Esophagus squamous epithelium (tissue), 4 donors: Measurements from ENCODE around the gene PSME3.

Experiments
- POLR2A ChIP-seq, 4 donors: fragments of 450-650 bp; IDR thresholded peaks; one replicate each; pipeline ENCODE4 v1.6.1; 2017; ENCODE audit warnings: antibody characterized with exemption in 4 of 4, mild to moderate bottlenecking in 4 of 4, moderate library complexity in 3 of 4
- TF ChIP-seq, protein P1 (sequence below), 6 experiments: fragments of 450-650 bp in 4 of 6; fragments of 200-600 bp in 2 of 6; sonication (generic) in 2 of 6; IDR thresholded peaks; one replicate each; pipeline ENCODE4 v1.5.1; 2016 to 2019; ENCODE audit warnings: antibody characterized with exemption in 6 of 6, mild to moderate bottlenecking in 4 of 6, moderate library complexity in 4 of 6

- TF ChIP-seq POLR2A (IDR thresholded peaks at IDR 0.05), result no peak
- TF ChIP-seq, protein P1, sequence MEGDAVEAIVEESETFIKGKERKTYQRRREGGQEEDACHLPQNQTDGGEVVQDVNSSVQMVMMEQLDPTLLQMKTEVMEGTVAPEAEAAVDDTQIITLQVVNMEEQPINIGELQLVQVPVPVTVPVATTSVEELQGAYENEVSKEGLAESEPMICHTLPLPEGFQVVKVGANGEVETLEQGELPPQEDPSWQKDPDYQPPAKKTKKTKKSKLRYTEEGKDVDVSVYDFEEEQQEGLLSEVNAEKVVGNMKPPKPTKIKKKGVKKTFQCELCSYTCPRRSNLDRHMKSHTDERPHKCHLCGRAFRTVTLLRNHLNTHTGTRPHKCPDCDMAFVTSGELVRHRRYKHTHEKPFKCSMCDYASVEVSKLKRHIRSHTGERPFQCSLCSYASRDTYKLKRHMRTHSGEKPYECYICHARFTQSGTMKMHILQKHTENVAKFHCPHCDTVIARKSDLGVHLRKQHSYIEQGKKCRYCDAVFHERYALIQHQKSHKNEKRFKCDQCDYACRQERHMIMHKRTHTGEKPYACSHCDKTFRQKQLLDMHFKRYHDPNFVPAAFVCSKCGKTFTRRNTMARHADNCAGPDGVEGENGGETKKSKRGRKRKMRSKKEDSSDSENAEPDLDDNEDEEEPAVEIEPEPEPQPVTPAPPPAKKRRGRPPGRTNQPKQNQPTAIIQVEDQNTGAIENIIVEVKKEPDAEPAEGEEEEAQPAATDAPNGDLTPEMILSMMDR (IDR thresholded peaks at IDR 0.05), result no peak
These were observed 2.5 kb downstream of the PSME3 start for GRCh38 chr17:42835732-42836131.
